NCI-H2227 (cell line): ENCODE data around the gene NANOG.
"Not testable (repeated sequence)": the region's sequence is repeated elsewhere in the genome, so short reads cannot be mapped to it uniquely, and the experiment has no call there.

Experiments
- DNase-seq: peaks from one replicate; lab custom pipeline; 2025; ENCODE audit not compliant: unreplicated experiment; lab: John Stamatoyannopoulos, UW

Gene NANOG

DNA sequence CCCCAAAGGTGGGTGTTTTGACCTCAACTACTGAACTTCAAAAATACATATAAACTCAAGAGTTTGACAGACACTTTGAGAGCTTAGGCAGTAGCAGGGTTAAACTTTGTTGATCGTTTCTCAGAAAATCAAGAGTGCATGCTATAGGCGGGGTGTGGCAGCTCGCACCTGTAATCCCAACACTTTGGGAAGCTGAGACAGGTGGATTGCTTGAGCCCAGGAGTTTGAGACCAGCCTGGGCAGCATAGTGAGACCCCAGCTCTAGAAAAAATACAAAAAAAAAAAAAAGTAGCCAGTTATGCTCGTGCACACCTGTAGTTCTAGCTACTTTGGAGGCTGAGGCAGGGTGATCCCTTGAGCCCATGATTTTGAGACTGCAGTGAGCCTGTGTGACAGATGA is 12.3 kb downstream of the NANOG start:
- no peak for DNase-seq

DNA sequence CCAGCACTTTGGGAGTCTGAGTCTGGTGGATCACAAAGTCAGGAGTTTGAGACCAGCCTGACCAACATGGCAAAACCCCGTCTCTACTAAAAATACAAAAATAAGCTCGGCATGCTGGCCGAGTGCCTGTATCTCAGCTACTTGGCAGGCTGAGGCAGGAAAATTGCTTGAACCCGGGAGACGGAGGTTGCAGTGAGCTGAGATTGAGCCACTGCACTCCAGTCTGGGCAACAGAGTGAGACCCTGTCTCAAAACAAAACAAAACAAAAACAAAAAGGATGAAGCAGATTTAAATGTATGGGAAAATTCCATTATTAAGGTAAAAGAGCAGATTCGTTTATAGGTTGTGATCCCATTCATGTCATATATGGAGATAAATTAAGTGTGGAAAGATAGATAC is 17.1 kb downstream of the NANOG start:
- DNase-seq: not testable (repeated sequence)

DNA sequence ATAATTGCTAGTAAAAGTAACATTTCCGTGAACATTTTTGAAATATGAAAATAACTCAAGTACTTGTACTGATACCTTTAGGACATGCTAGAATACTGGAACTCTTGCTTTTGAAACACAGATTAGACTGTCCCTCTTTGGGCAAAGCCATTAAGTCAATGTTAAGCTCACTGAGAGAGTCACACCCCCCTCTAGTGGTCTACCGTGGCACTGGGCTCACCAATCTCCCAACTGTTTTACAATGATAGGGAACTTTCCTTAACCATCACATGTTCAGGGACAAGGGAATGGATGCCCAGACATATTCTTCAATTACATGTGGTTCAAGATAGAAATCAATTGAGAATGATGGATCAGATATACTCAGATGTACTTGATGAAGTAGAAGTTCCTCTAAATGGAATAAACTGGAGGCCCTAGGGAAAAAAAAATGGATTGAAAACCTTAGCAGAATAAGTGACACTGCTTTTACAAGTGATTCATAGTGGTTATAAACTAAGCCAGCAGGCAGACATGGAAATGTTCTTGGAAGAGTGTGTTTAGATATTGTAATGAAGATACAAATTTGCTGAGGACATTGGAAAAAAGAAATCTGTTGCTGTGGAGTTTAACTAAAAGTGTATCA is 17.8 kb downstream of the NANOG start:
- peak; percentile 35 for DNase-seq

DNA sequence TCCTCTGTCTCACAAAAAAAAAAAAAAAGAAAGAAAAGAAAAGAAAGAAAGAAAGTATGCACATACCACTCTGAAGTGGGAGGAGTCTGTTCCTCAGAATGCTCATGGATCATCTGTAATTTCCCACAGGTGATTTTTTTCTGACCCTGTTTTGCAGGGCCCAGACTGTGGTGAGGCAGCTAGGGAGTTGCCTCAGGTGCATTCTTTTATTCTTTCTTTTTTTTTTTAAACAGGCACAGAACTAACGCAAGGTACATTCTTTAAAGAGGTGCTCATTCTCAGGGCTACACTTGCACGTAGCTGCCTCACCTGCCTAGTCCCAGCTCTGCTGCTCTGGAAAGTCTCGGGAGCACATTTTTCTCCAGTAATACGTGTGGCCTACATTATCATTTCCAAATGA is 36.6 kb downstream of the NANOG start:
- not testable (repeated sequence) for DNase-seq

DNA sequence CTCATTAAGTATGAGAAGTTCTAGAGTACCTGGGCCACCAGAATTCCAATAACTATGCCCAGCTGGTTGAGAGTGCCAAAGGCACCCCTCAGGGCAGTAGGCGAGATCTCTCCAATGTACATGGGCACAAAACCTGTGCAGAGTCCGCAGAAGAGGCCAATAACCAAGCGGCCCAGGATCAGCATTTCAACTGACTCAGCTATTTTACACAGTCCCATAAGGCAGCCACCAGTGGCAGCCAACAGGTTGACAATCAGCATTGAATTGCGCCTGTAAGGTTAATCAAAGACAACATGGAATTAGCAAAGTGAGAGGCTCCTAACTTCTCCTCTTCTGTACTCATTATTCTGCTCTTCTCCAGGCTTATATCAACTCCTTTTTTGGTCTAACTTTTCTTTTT is 40.5 kb downstream of the NANOG start:
- not testable (repeated sequence) for DNase-seq

DNA sequence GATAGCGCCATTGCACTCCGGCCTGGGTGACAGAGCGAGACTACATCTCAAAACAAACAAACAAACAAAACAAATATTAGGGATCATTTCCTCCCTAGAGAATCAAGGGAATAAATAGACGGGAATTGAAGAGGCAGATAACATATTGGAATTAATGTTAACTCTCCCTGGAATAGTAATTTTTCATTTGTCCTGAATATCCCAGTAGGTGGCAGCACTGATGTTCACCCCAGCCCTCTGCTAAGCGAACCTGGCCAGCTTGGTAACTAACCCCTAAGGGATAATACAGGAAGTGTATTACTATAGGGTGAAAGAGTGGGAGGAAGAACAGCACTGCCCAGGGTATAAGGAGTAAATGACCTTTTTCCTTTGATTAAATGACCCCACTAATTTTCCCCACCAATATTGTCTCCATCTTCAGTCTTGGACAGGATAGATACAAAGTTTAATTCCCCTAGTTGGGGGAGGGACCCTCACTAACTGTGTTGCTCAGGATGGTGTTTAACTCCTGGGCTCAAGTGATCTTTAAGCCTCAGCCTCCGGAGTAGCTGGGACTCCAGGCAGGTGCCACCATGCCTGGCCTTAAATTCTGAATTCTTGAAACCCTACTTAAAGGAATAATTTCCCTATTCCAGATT is 43.0 kb downstream of the NANOG start:
- peak; percentile 4 for DNase-seq

DNA sequence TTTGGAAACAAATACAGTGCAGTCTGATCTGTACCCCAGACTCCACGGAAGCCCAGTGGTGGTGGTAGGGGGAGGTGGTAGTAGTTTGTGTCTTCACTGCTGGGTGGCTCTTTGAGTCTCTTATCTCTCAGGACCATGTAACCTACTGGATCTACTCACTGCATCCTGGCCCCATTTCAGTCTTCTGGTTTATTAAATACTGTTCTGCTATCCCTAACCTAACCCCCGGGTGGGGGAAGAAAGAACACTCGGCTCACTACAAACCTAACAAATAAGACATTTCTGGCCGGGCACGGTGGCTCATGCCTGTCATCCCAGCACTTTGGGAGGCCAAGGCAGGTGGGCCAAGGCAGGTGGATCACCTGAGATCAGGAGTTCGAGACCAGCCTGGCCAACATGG is 44.0 kb downstream of the NANOG start:
- DNase-seq: not testable (repeated sequence)

DNA sequence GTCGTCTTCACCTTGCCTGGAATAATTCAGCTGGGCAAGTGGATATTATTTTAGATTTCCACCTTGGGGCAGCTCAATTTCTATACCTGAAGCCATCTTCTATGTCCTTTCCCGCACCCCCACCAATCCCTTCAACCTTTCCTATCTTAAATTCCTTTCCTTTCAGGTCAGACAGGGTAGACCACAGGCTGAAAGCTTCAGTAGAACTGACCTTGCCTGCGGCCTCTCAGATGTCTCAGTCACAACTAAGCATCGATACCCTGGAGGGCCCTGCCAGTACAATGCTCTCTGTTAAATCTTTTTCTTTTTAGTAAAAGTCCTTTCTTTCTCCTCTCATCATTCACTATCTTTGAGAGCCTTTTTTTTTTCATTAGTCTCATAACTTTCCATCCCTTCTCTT is 44.6 kb downstream of the NANOG start:
- DNase-seq: no peak

DNA sequence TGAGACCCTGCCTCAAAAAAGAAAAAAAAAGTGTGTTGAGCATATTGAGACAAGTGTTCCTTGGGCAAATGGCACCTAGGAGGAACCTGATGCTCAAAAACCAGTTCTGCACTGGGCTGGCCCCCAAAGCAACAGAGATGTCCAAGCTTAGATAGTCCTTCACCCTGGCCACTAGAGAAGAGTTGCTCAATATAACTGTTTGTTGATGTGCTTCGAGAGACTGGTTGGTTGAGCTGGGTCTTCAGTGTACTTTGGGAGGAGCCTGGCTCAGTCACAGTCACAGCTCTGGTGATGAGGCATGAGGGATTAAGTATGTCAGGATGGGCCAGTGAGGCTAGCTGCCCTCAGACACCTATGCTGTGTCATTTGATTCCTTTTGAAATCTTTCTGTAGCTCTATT is 45.5 kb downstream of the NANOG start:
- no peak for DNase-seq

DNA sequence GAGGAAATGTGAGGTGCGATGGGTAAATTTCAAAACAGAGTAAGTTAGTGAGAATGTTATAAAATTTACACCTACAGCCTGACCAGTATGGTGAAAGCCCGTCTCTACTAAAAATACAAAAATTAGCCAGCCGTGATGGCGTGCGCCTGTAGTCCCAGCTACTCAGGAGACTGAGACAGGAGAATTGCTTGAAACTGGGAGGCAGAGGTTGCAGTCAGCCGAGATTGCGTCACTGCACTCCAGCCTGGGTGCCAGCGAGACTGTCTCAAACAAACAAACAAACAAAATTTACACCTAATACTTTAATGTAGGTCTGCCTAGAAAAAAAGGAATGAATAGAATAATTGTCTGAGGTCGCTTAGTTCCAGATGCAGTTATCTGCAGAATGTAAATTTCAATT is 45.9 kb downstream of the NANOG start:
- no peak for DNase-seq

DNA sequence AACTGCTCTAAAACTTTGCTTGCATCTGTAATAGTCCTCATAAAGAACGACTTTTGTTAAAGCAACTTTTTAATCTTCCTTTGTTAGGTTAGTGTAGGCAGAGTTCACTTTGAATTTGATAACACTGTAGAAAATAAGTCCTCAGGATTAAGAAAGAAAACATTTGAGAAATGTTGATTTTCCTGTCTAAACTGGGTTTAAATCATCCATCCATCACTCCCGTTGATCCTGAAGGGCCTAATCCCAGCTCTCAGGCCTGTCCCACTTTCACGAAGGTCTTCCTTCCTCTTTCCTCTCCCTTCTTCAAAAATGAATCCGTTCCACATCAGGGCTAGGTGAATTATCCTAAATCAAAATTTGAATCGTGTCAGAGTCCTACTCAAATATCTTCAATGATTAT is 46.6 kb downstream of the NANOG start:
- no peak for DNase-seq

DNA sequence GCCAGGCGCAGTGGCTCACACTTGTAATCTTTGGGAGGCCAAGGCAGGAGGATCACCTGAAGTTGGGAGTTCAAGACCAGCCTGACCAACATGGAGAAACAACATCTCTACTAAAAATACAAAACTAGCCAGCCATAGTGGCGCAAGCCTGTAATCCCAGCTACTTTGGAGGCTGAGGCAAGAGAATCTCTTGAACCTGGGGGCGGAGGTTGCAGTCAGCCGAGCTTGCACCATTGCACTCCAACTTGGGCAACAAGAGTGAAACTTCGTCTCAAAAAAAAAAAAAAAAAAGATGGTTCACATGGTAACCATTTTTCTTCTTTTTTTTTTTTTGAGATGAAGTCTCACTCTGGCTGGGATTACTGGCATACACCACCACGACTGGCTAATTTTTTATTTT is 48.2 kb downstream of the NANOG start:
- no peak for DNase-seq

DNA sequence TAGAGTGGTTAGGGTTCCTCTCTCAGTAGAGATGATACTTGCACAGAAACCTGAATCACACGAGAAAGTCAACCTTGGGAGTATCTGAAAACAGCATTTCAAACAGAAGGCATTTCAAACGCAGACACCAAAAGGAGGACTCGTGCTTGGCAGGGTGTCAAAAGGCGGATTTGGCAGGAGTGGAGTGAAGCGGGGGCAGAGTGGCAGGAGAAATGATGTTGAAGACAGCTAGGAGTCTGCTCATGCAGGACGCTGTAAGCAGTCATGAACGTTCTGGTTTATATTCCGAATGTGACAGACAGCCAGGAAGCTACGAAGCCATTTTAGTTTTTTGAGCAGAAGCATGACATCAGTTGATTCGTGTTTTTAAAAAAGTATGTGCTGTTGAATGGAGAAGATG is 50.0 kb downstream of the NANOG start:
- DNase-seq: not testable (repeated sequence)

DNA sequence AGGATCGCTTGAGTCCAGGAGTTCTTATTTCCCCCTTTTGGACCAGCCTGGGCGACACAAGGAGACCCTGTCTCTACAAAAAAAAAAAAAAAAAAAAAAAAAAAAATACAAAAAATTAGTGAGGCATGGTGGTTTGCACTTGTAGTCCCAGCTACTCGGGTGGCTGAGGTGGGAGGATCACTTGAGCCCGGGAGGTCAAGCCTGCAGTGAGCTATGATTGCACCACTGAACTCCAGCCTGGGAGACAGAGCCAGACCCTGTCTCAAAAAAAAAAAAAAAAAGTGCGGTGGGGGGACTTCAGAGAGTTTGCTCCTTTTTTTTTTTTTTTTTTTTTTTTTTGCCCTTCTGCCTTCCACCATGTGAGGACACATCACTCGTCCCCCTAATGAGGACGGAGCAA is 50.6 kb downstream of the NANOG start:
- DNase-seq: not testable (repeated sequence)

DNA sequence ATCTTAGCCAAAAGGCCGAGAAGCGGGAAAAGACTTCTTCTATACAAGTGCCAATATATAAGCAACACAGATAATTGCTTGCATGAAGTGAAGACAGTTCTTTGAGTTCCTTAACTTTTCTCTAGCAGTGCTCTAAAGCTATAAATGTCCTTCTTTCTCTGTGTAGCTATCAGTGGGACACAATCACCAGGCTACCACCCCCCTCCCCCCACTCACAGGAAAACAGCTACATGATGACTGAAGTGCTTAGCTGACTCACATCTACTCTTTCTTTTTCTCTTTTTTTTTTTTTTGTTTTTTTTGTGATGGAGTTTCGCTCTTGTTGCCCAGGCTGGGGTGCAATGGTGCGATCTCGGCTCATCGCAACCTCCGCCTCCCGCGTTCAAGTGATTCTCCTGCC is 53.2 kb downstream of the NANOG start:
- DNase-seq: not testable (repeated sequence)

DNA sequence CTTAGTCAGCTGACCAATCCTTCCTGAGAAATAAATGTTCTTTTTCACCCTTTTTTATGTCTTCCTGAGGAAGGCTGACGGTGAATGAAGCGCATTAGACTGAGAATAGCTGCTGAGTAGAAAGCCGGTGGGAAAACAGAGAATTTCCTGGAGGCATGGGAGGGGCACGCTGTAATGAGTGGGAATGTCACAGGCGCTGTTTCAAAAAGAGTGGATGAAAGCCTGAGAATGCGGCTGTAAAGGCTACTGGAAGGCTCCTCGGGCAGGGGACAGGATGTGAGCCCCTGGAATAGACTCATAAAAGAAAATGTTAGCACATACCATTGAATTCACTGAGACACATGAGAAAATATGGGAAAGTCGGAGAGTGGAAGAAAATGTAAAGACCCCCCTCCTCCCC is 53.9 kb downstream of the NANOG start:
- DNase-seq: not testable (repeated sequence)

DNA sequence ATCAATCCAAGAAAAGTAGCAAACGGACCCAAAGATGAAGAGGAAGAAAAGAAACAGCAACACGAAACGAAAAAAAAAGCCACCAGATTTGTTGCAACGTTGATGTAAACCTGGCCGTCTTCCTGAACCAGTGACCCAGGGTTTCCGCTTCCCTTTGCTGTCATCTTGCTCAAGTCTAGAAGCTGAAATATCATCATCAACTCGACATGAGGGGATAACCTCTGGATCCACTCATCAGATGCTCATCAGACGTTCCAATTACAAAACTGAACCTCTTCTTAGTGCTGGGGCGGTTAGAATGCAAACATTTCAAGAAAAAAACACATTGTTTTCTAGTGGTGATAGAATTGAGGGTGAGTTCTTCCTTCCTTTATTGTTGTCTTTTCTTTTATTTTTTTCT is 54.4 kb downstream of the NANOG start:
- DNase-seq: not testable (repeated sequence)

DNA sequence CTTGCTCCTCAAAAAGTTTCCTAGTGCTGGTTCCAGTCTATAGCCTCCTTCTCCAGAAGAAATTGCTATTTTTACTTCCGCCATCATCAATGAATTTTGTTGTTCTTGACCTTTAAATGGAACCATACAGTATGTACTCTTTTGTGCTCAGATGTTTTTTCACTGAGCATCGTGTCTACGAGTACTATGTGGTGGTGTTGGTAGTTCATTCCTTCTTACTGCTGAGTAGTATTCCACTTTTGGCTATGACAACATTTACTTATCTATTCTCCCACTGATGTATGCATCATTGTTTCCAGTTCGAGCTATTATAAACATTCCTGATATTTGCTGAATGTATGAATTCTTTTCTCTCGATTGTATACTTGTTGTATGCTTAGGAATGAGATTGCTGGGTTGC is 54.9 kb downstream of the NANOG start:
- DNase-seq: no peak

DNA sequence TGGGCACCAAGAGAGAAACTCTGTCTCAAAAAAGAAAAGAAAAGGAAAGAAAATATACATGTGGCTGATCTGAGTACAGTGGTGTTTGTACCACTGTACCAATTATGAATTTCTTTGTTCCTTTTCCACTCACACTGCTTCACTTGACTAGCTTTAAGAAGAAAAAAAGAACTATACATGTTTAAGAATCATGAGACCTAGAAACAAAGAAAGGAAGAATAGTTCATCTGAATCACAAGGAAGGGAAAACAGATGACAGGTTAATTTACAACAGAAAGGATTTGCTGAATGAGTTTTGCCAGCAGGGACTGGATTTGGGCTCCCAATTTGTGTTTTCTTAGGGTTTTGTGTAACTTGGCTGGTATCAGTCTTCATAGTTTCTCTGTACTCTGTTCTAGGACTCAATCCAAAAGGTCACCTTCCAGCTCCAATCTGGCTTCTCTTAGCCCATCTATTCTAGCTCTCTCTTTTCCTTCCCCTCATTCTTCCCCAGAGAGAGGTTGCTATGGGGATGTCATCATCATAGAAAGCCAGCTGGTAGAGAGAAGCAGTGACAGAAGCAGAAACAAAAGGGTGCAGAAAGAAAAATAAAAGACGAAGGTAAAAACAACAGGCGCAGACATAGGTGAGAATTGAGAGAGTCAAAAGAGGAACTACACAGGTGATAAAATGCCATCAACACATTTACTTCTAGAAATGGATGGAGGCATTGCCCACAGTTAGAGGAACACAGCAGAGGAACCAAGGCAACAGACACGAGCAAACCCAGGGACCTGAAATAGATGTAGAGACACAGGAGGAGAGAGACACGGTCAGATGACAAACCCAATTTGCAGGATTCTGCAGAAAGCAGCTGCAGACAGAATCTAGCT is 58.3 kb downstream of the NANOG start:
- DNase-seq: not testable (repeated sequence)

DNA sequence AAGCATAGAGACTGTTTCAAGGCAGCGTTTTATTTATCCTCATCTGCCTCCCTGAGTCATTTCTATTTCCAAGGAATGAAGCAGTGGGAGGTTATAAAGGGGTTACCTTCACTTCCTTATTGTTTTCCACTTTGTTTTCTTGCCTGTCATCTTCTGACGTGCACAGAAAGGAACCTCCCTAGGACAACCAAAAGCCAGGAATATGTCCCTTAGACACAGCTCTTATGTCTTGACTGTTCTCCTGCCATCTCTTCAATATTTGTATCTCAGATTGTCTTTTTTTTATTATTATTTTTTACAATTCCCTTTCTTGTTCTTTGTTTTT is 58.9 kb downstream of the NANOG start:
- DNase-seq: not testable (repeated sequence)
